Left colon (tissue), 2 donors: Measurements from ENCODE around the gene KRT10. TPM values are rescaled to one million over a fixed set of nuclear protein-coding genes. Genes with fewer than 3 reads are reported as not detected.
"Not testable (repeated sequence)": the region's sequence is repeated elsewhere in the genome, so short reads cannot be mapped to it uniquely, and the experiment has no call there.

ENCODE experiments used
- ATAC-seq: fragments of 200-7000 bp; cut with Tn5 transposase; one replicate; pipeline ENCODE4 v1.9.1; 2020; ENCODE audit warnings: mild to moderate bottlenecking, moderate library complexity
- DNase-seq, 2 donors: peaks; one replicate each; pipeline ENCODE4 v3.0.0-alpha.2; 2020
- intact Hi-C, 2 donors: fragments of 100-400 bp; cut with DNase I in 1 of 2; cut with micrococcal nuclease in 1 of 2; formaldehyde crosslinking; loops; one replicate each; pipeline versions ENCODE4 v1.11.2 to v1.14.0; 2022; cut with DNase I, micrococcal nuclease
- long read RNA-seq: library from polyadenylated mRNA; unstranded; transcript quantifications from one replicate; pipeline ENCODE4 v2.0.0, GENCODE V29; 2021
- total RNA-seq, 2 donors: library from RNA; stranded (reverse); fragmentation: NEBNext Ultra II Directional; extraction: Animal tissue kit (Norgen Biotek cat#: 25700); gene quantifications; one replicate each; pipeline ENCODE4 v1.2.1, GENCODE V29; 2021
- donor health status: DM: no; HTN: no; CAD: no.
- donor health status: DM: yes; HTN: yes; CAD: no.

KRT10 gene
- total RNA-seq = 10 to 100 TPM; 25.1 to 38.9 TPM
- long read RNA-seq, partial matches to known transcripts = 39 of 41 reads
- long read RNA-seq, other reads (novel, unspliced or antisense) = 0 of 41 reads

- peak; percentile 31 for ATAC-seq
These were observed at the start of gene KRT10 for GRCh38 chr17:40822132-40822812. KRT10 (minus strand) TSS chr17:40822614; CDS start chr17:40822585, 29 bp downstream.

GRCh38 chr17:40871316-40871715 is 48.9 kb upstream of the KRT10 start:
- DNase-seq = no peak
- peak; percentile 33 for ATAC-seq
- intact Hi-C loops = no loop called here

More at GRCh38 chr17:40822132-40822812, at the start of gene KRT10:
- no peak for DNase-seq
- intact Hi-C loops = no loop called here

GRCh38 chr17:40870136-40870535 is 47.7 kb upstream of the KRT10 start:
- intact Hi-C loops = no loop called here
- ATAC-seq = peak; percentile 15
- DNase-seq = no peak

GRCh38 chr17:40866838-40867237 is 44.4 kb upstream of the KRT10 start, which contains the start of gene KRT12:
KRT12 (minus strand) TSS chr17:40867223; CDS start chr17:40867186, 37 bp downstream.
- DNase-seq (no peak), ATAC-seq (no peak)
- intact Hi-C loops = no loop called here

GRCh38 chr17:40864661-40865390 is 42.4 kb upstream of the KRT10 start:
- ATAC-seq = no peak
- no peak for DNase-seq
- intact Hi-C loops = no loop called here

GRCh38 chr17:40862985-40863733 is 40.7 kb upstream of the KRT10 start:
- DNase-seq = no peak
- ATAC-seq = no peak
- intact Hi-C loops = no loop called here

- DNase-seq (peak; percentile 29 to 38), ATAC-seq (peak; percentile 92)
- intact Hi-C loops = no loop called here
These were observed 37.1 kb upstream of the KRT10 start for GRCh38 chr17:40859536-40859935.

- intact Hi-C loops, DNase-seq, ATAC-seq: not testable (repeated sequence)
These were observed 36.3 kb upstream of the KRT10 start for GRCh38 chr17:40858667-40859066.

GRCh38 chr17:40857535-40857934 is 35.1 kb upstream of the KRT10 start:
- intact Hi-C loops = no loop called here
- no peak for DNase-seq
- no peak for ATAC-seq

GRCh38 chr17:40854175-40854814 is 31.9 kb upstream of the KRT10 start:
- no peak for ATAC-seq
- DNase-seq = no peak
- intact Hi-C loops = no loop called here

- intact Hi-C loops = no loop called here
- no peak for DNase-seq
- ATAC-seq = no peak
These were observed 29.9 kb upstream of the KRT10 start for GRCh38 chr17:40852364-40852763.

GRCh38 chr17:40850293-40850972 is 28.0 kb upstream of the KRT10 start:
- ATAC-seq (no peak), DNase-seq (no peak)
- intact Hi-C loops = no loop called here

- intact Hi-C loops = no loop called here
- ATAC-seq (no peak), DNase-seq (no peak)
These were observed 27.3 kb upstream of the KRT10 start for GRCh38 chr17:40849723-40850122.

GRCh38 chr17:40848583-40849235 is 26.3 kb upstream of the KRT10 start:
- intact Hi-C loops = no loop called here
- ATAC-seq (no peak), DNase-seq (no peak)

GRCh38 chr17:40846515-40847144 is 24.2 kb upstream of the KRT10 start:
- intact Hi-C loops = no loop called here
- no peak for DNase-seq
- ATAC-seq = no peak

- DNase-seq = no peak
- intact Hi-C loops = no loop called here
- no peak for ATAC-seq
These were observed 22.3 kb upstream of the KRT10 start for GRCh38 chr17:40844671-40845107.

- ATAC-seq (no peak), DNase-seq (no peak)
- intact Hi-C loops = no loop called here
These were observed 20.8 kb upstream of the KRT10 start for GRCh38 chr17:40843242-40843641.
